Measurements from ENCODE around the gene MYBPH. TPM values are rescaled to one million over a fixed set of nuclear protein-coding genes. Genes with fewer than 3 reads are reported as not detected.

Gene MYBPH
- total and polyA plus RNA-seq, 2 experiments from 2014 or later: not detected

GRCh38 chr1:203165101-203165799, 10.4 kb downstream of the MYBPH start:
- no peaks in the 10 kb centered on the region for H3K4me1 ChIP-seq (ENCODE audit: insufficient read depth)
- Mint-ChIP-seq H3K9me3 (no peaks in the 10 kb centered on the region), H3K27ac (no peak overlapping the region), H3K27me3 (ENCODE audit: insufficient read depth, low read depth, poor library complexity) (peaks cover 10% of the 10 kb centered on the region), H3K36me3 (ENCODE audit: low read depth) (no peaks in the 10 kb centered on the region; the same call in 2 of the 3 replicates), H3K4me3 (no peak overlapping the region), H3K4me1 (peaks cover 2% of the 10 kb centered on the region; the same call in 1 of the 3 replicates)
- DNase-seq (ENCODE audit: low spot score) (no peak), ATAC-seq (no peak)
- no peaks in the 10 kb centered on the region for H3K79me2 ChIP-seq (replicated peaks; ENCODE audit: insufficient read depth)
- H2AFZ ChIP-seq: no peak overlapping the region
- no peak for TF ChIP-seq ZNF462 (CRISPR knock-in tag; IDR thresholded peaks at IDR 0.05)
- no peak for TF ChIP-seq CREB1 (CRISPR knock-in tag; IDR thresholded peaks at IDR 0.05; ENCODE audit: low read depth)
- no peak for TF ChIP-seq ZNF114 (CRISPR knock-in tag; IDR thresholded peaks at IDR 0.05)
- TF ChIP-seq ZNF331 (CRISPR knock-in tag; IDR thresholded peaks at IDR 0.05; ENCODE audit: low read depth): no peak
- no peak for TF ChIP-seq EZH2 (IDR thresholded peaks at IDR 0.05; ENCODE audit: low read depth, unreplicated experiment)
- no peak for TF ChIP-seq REST (IDR thresholded peaks at IDR 0.05; ENCODE audit: unreplicated experiment)
- TF ChIP-seq POLR2AphosphoS5 (IDR thresholded peaks at IDR 0.05; ENCODE audit: low read depth): no peak
- no peak for TF ChIP-seq NANOG (IDR thresholded peaks at IDR 0.05; ENCODE audit: borderline replicate concordance)
- TF ChIP-seq ETS1 (IDR thresholded peaks at IDR 0.05): no peak
- TF ChIP-seq EZH2phosphoT487 (IDR thresholded peaks at IDR 0.05; ENCODE audit: unreplicated experiment): no peak
- TF ChIP-seq JUNB (IDR thresholded peaks at IDR 0.05; ENCODE audit: unreplicated experiment): no peak
- TF ChIP-seq STAT1 (IDR thresholded peaks at IDR 0.05; ENCODE audit: unreplicated experiment): no peak
- TF ChIP-seq CTCF (conservative IDR thresholded peaks at IDR 0.05; ENCODE audit: low read depth in 2 of 2): no peak
- H4K20me1 ChIP-seq (replicated peaks; ENCODE audit: insufficient read depth): no peaks in the 10 kb centered on the region
- no peaks in the 10 kb centered on the region for H3F3A ChIP-seq (replicated peaks; ENCODE audit: low read depth)
- no peak overlapping the region for H3K27ac ChIP-seq (ENCODE audit: low read depth)
- no peaks in the 10 kb centered on the region for H3K36me3 ChIP-seq (ENCODE audit: insufficient read depth)
- H3K4me2 ChIP-seq: no peak overlapping the region
- no peaks in the 10 kb centered on the region for H3K27me3 ChIP-seq (ENCODE audit: insufficient read depth)
- no peaks in the 10 kb centered on the region for H3K9me2 ChIP-seq (ENCODE audit: insufficient read depth)
- H3K4me3 ChIP-seq: no peak overlapping the region
